Small intestine (tissue), 7 donors: Measurements from ENCODE around the gene BACE1. TPM values are rescaled to one million over a fixed set of nuclear protein-coding genes. Genes with fewer than 3 reads are reported as not detected.

Source experiments
- DNase-seq, 2 donors: peaks; one replicate each; pipeline versions ENCODE4 v3.0.0 to v3.0.0-alpha.2; 2013
- FAIRE-seq: peaks from 2 replicates; lab custom pipeline; 2012; peaks lifted over from hg19 to GRCh38; lab: Jason Lieb, UNC
- H3K27ac ChIP-seq, 3 donors: one replicate each; pipeline ENCODE4 v1.5.1; 2013; ENCODE audit warnings: low read length in 2 of 3, mild to moderate bottlenecking in 2 of 3, control low read depth in 1 of 3, inconsistent platforms in 1 of 3, low read depth in 1 of 3, moderate library complexity in 1 of 3
- H3K27me3 ChIP-seq, 3 donors: one replicate each; pipeline ENCODE4 v1.6.1; 2013; ENCODE audit warnings: low read length in 3 of 3, inconsistent platforms in 1 of 3; ENCODE audit not compliant: control insufficient read depth in 3 of 3, insufficient read depth in 3 of 3
- H3K36me3 ChIP-seq, 3 donors: one replicate each; pipeline ENCODE4 v1.6.1; 2013; ENCODE audit warnings: low read length in 3 of 3, inconsistent platforms in 1 of 3, low read depth in 1 of 3, mild to moderate bottlenecking in 1 of 3, moderate library complexity in 1 of 3; ENCODE audit not compliant: control insufficient read depth in 3 of 3, insufficient read depth in 2 of 3
- H3K4me1 ChIP-seq, 3 donors: one replicate each; pipeline ENCODE4 v1.6.1; 2013; ENCODE audit warnings: low read length in 2 of 3, inconsistent platforms in 1 of 3, low read depth in 1 of 3, mild to moderate bottlenecking in 1 of 3, moderate library complexity in 1 of 3; ENCODE audit not compliant: control insufficient read depth in 3 of 3, insufficient read depth in 2 of 3
- H3K4me3 ChIP-seq, 3 donors: one replicate each; pipeline ENCODE4 v1.5.1; 2013; ENCODE audit warnings: low read length in 3 of 3, control low read depth in 1 of 3, inconsistent platforms in 1 of 3, low read depth in 1 of 3, mild to moderate bottlenecking in 1 of 3, moderate library complexity in 1 of 3
- H3K9me3 ChIP-seq, 2 donors: one replicate each; pipeline ENCODE4 v1.6.1; 2013; ENCODE audit warnings: low read depth in 1 of 2, low read length in 1 of 2; ENCODE audit not compliant: control insufficient read depth in 2 of 2, insufficient read depth in 1 of 2
- WGBS, 3 donors: extraction: QIAGEN DNeasy Blood & Tissue Kit; methylation state at CpG; one replicate each; pipeline ENCODE4 v1.1.7; 2013; 5-methylcytosine and 5-hydroxymethylcytosine counted together
- polyA plus RNA-seq, 4 donors: library from polyadenylated mRNA; stranded (reverse) in 3 of 4; unstranded in 1 of 4; fragments of 200-250 nt in 3 of 4; fragments of 120-200 nt in 1 of 4; gene quantifications; one replicate each; pipeline versions ENCODE4 v1.2.1 to v1.2.3, GENCODE V29; 2013
- donor health status: healthy with polysubstance abuse.
- donor health status: control.
- donor health status: control.
- donor health status: Bipolar disorder and iron deficiency.
- donor health status: healthy.

Gene BACE1
- polyA plus RNA-seq, 4 donors, result 1.6 to 27.9 (median 5.8) TPM

- Histone ChIP-seq H3K4me1 (peaks cover 0 to 9% (median 2%) of the 10 kb centered on the region in 3 donors), H3K4me3 (no peak overlapping the region), H3K36me3 (peaks cover 0 to 70% (median 7%) of the 10 kb centered on the region in 3 donors), H3K27ac (no peak overlapping the region), H3K27me3 (no peaks in the 10 kb centered on the region), H3K9me3 (no peaks in the 10 kb centered on the region)
- FAIRE-seq, result no peak
- DNase-seq, result no peak
- 97 to 98% (median 98%) methylated on average over 2 of the region's 2 CpGs for WGBS, 3 donors
These were observed 23.4 kb downstream of the BACE1 start for GRCh38 chr11:117292616-117293015.

- FAIRE-seq (no peak), DNase-seq (peak in 1 of 2 donors; percentile 16)
- no peak within 1 kb of the TSS for H3K4me3 ChIP-seq
- H3K4me1 ChIP-seq, result peaks cover 0 to 20% (median 2%) of the 10 kb centered on the region in 3 donors
- H3K27me3 ChIP-seq, result no peaks in the 10 kb centered on the region
- peaks cover 2 to 62% (median 10%) of the 10 kb centered on the region in 3 donors for H3K36me3 ChIP-seq
- no peak within 1 kb of the TSS for H3K27ac ChIP-seq
- no peaks in the 10 kb centered on the region for H3K9me3 ChIP-seq
- WGBS, 3 donors, result 88 to 91% (median 89%) methylated on average over 8 of the region's 8 CpGs
These were observed 25.2 kb downstream of the BACE1 start, which contains the start of gene BACE1-AS for GRCh38 chr11:117290809-117291396. BACE1-AS (plus strand) TSS chr11:117291346.

GRCh38 chr11:117289795-117290194 is 26.3 kb downstream of the BACE1 start:
- no peak for DNase-seq
- Histone ChIP-seq H3K4me1 (peaks cover 0 to 20% (median 2%) of the 10 kb centered on the region in 3 donors), H3K36me3 (peaks cover 2 to 55% (median 12%) of the 10 kb centered on the region in 3 donors), H3K4me3 (no peak overlapping the region), H3K9me3 (no peaks in the 10 kb centered on the region), H3K27me3 (no peaks in the 10 kb centered on the region), H3K27ac (no peak overlapping the region)
- WGBS, 3 donors, result 84 to 100% (median 89%) methylated on average over 1 of the region's 1 CpG
- FAIRE-seq, result no peak

DNA sequence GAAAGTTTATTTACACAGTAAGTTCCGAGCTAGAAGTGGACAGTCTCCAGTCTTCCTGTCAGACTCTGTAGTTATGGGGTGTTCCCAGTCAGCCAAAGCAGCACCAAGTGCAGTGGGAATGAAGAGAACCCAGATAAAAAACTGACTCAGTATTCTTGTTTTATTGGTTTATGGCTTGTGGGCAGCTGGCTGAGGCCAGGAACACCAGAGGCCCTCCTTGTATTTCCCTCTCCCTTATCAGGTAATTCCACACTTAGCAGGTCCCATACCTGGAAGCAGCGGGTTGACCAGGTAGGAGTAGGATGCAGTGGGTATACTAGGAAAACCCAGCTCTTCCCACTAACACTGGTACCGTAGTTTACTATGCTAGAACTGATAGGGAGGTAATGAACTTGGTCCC is 28.4 kb downstream of the BACE1 start:
- H3K4me3 ChIP-seq, result no peak overlapping the region
- no peaks in the 10 kb centered on the region for H3K27me3 ChIP-seq
- no peaks in the 10 kb centered on the region for H3K9me3 ChIP-seq
- H3K36me3 ChIP-seq, result peaks cover 2 to 54% (median 13%) of the 10 kb centered on the region in 3 donors
- DNase-seq, result peak; percentile 73 to 76
- FAIRE-seq, result no peak
- WGBS, 3 donors, result 18 to 66% (median 35%) methylated on average over 3 of the region's 3 CpGs
- peak overlapping the region in 1 of 3 donors; percentile 53 for H3K27ac ChIP-seq
- H3K4me1 ChIP-seq, result peaks cover 0 to 20% (median 2%) of the 10 kb centered on the region in 3 donors

DNA sequence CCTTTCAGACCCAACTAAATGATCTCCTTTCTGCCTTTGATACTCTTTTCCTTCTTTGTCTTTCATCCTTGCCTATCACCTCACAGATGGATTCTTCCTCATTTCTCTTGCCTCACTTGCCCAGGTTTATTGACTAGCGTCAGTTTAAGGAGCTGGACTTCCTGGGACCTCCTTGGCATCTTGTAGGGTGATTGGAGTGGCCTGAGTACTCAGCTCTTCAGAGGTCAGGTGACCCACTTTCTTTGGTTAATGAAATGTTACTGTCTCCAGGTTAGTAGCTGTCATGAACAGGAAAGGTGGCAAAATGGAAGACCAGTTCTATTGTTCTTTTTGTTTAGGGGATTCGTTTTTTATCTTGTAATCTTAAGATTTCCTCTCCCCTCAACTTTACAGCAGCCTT is 29.5 kb downstream of the BACE1 start:
- H3K36me3 ChIP-seq, result peaks cover 7 to 59% (median 23%) of the 10 kb centered on the region in 3 donors

GRCh38 chr11:117284053-117284452 is 32.0 kb downstream of the BACE1 start:
- Histone ChIP-seq H3K36me3 (peaks cover 7 to 45% (median 18%) of the 10 kb centered on the region in 3 donors), H3K27ac (no peak overlapping the region), H3K4me1 (peaks cover 0 to 25% (median 2%) of the 10 kb centered on the region in 3 donors), H3K9me3 (no peaks in the 10 kb centered on the region), H3K27me3 (no peaks in the 10 kb centered on the region), H3K4me3 (no peak overlapping the region)
- no peak for FAIRE-seq
- no peak for DNase-seq
- whole genome bisulfite sequencing, 3 donors, result 96 to 97% (median 97%) methylated on average over 2 of the region's 2 CpGs

More for the DNA sequence above, 29.5 kb downstream of the BACE1 start:
- H3K9me3 ChIP-seq, result no peaks in the 10 kb centered on the region
- H3K4me3 ChIP-seq, result no peak overlapping the region
- H3K27ac ChIP-seq, result no peak overlapping the region
- no peak for FAIRE-seq
- DNase-seq, result no peak
- no peaks in the 10 kb centered on the region for H3K27me3 ChIP-seq
- H3K4me1 ChIP-seq, result peaks cover 0 to 20% (median 2%) of the 10 kb centered on the region in 3 donors
- 55 to 63% (median 62%) methylated on average over 2 of the region's 2 CpGs for WGBS, 3 donors

- H3K27ac ChIP-seq, result no peak overlapping the region
- H3K4me1 ChIP-seq, result peaks cover 0 to 19% (median 2%) of the 10 kb centered on the region in 3 donors
- H3K4me3 ChIP-seq, result no peak overlapping the region
- no peak for FAIRE-seq
- H3K9me3 ChIP-seq, result no peaks in the 10 kb centered on the region
- no peaks in the 10 kb centered on the region for H3K27me3 ChIP-seq
- no peak for DNase-seq
- 85 to 92% (median 92%) methylated on average over 3 of the region's 3 CpGs for WGBS, 3 donors
- peaks cover 7 to 46% (median 18%) of the 10 kb centered on the region in 3 donors for H3K36me3 ChIP-seq
These were observed 33.1 kb downstream of the BACE1 start for GRCh38 chr11:117282956-117283355.

DNA sequence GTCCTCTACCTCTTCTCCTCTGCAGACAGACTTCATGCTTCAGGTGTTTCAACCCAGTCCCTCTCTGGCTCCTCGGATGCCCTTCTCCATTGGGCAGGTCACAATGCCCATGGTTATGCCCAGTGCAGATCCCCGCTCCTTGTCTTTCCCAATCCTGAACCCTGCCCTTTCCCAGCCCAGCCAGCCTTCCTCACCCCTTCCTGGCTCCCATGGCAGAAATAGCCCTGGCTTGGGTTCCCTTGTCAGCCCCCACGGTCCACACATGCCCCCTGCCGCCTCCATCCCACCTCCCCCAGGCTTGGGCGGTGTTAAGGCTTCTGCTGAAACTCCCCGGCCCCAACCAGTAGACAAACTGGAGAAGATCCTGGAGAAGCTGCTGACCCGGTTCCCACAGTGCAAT is 34.2 kb downstream of the BACE1 start:
- Histone ChIP-seq H3K36me3 (peaks cover 7 to 44% (median 18%) of the 10 kb centered on the region in 3 donors), H3K27ac (no peak overlapping the region), H3K27me3 (no peaks in the 10 kb centered on the region), H3K4me3 (no peak overlapping the region), H3K9me3 (no peaks in the 10 kb centered on the region), H3K4me1 (peaks cover 0 to 9% (median 0%) of the 10 kb centered on the region in 3 donors)
- WGBS, 3 donors, result 97 to 99% (median 97%) methylated on average over 7 of the region's 7 CpGs
- DNase-seq (no peak), FAIRE-seq (no peak)
